Liver (tissue), 9 donors: Measurements from ENCODE around the gene PCDHGB2. TPM values are rescaled to one million over a fixed set of nuclear protein-coding genes. Genes with fewer than 3 reads are reported as not detected.
"Not testable (repeated sequence)": the region's sequence is repeated elsewhere in the genome, so short reads cannot be mapped to it uniquely, and the experiment has no call there.

Experiments used
- DNase-seq: peaks from one replicate; pipeline ENCODE4 v3.0.0-alpha.2; 2017; ENCODE audit warnings: low spot score
- H3K27ac ChIP-seq, 2 donors: one replicate each; pipeline ENCODE4 v1.7.0; 2013; ENCODE audit warnings: inconsistent platforms in 2 of 2, low read length in 2 of 2, control low read depth in 1 of 2, low read depth in 1 of 2, mild to moderate bottlenecking in 1 of 2
- H3K27me3 ChIP-seq, 4 donors: one replicate each; pipeline versions ENCODE4 v1.6.1 to v1.7.0; 2013; ENCODE audit warnings: low read length in 3 of 4, inconsistent platforms in 1 of 4, mild to moderate bottlenecking in 1 of 4, moderate library complexity in 1 of 4; ENCODE audit not compliant: control insufficient read depth in 4 of 4, insufficient read depth in 4 of 4
- H3K36me3 ChIP-seq, 4 donors: one replicate each; pipeline versions ENCODE4 v1.6.1 to v1.7.0; 2013; ENCODE audit warnings: low read length in 3 of 4, mild to moderate bottlenecking in 3 of 4, low read depth in 1 of 4, moderate library complexity in 1 of 4; ENCODE audit not compliant: control insufficient read depth in 4 of 4, insufficient read depth in 3 of 4
- H3K4me1 ChIP-seq, 4 donors: one replicate each; pipeline versions ENCODE4 v1.6.1 to v1.7.0; 2013; ENCODE audit warnings: low read length in 3 of 4, mild to moderate bottlenecking in 3 of 4, moderate library complexity in 1 of 4; ENCODE audit not compliant: control insufficient read depth in 4 of 4, insufficient read depth in 4 of 4
- H3K4me3 ChIP-seq, 3 donors: one replicate each; pipeline versions ENCODE4 v1.6.1 to v1.7.0; 2013; ENCODE audit warnings: low read length in 3 of 3, control low read depth in 1 of 3, low read depth in 1 of 3, mild to moderate bottlenecking in 1 of 3
- H3K9ac ChIP-seq, 2 donors: one replicate each; pipeline ENCODE4 v1.7.0; 2013; ENCODE audit warnings: low read length in 2 of 2, mild to moderate bottlenecking in 2 of 2, moderate library complexity in 2 of 2, control low read depth in 1 of 2, low read depth in 1 of 2
- H3K9me3 ChIP-seq, 4 donors: one replicate each; pipeline versions ENCODE4 v1.6.1 to v1.7.0; 2013; ENCODE audit warnings: low read length in 3 of 4; ENCODE audit not compliant: control insufficient read depth in 4 of 4
- ATF3 ChIP-seq: IDR thresholded peaks from 2 replicates; pipeline ENCODE4 v1.6.1; 2016; ENCODE audit warnings: antibody characterized with exemption
- CTCF ChIP-seq: fragments of 150-350 bp; IDR thresholded peaks from 2 replicates; pipeline ENCODE4 v1.5.1; 2017; ENCODE audit warnings: improper control_type of control experiment, low read depth, low read length; ENCODE audit not compliant: missing input control
- FOXA2 ChIP-seq: IDR thresholded peaks from 2 replicates; pipeline ENCODE4 v1.6.1; 2016; ENCODE audit warnings: antibody characterized with exemption
- GABPA ChIP-seq, 2 donors: IDR thresholded peaks in 1 of 2; conservative IDR thresholded peaks in 1 of 2; 2 replicates each; pipeline ENCODE4 v1.6.1; 2016; ENCODE audit warnings: antibody characterized with exemption in 2 of 2, mild to moderate bottlenecking in 1 of 2, moderate library complexity in 1 of 2
- HNF4A ChIP-seq, 2 donors: conservative IDR thresholded peaks; 2 replicates each; pipeline ENCODE4 v1.6.1; 2016; ENCODE audit warnings: antibody characterized with exemption in 2 of 2, mild to moderate bottlenecking in 2 of 2
- HNF4G ChIP-seq: IDR thresholded peaks from 2 replicates; pipeline ENCODE4 v1.6.1; 2016; ENCODE audit warnings: antibody characterized with exemption
- JUND ChIP-seq, 2 donors: IDR thresholded peaks; 2 replicates each; pipeline ENCODE4 v1.6.1; 2016; ENCODE audit warnings: antibody characterized with exemption in 2 of 2
- NR2F2 ChIP-seq: IDR thresholded peaks from 2 replicates; pipeline ENCODE4 v1.6.1; 2016; ENCODE audit warnings: antibody characterized with exemption
- RAD21 ChIP-seq, 2 donors: IDR thresholded peaks; 2 replicates each; pipeline ENCODE4 v1.6.1; 2016; ENCODE audit warnings: antibody characterized with exemption in 2 of 2, mild to moderate bottlenecking in 2 of 2
- REST ChIP-seq: IDR thresholded peaks from 2 replicates; pipeline ENCODE4 v1.6.1; 2016; ENCODE audit warnings: antibody characterized with exemption, mild to moderate bottlenecking
- SP1 ChIP-seq: IDR thresholded peaks from 2 replicates; pipeline ENCODE4 v1.6.1; 2018; ENCODE audit warnings: antibody characterized with exemption, mild to moderate bottlenecking
- TAF1 ChIP-seq: conservative IDR thresholded peaks from 2 replicates; pipeline ENCODE4 v1.6.1; 2016; ENCODE audit warnings: antibody characterized with exemption, mild to moderate bottlenecking
- WGBS: extraction: QIAGEN DNeasy Blood & Tissue Kit; methylation state at CpG from one replicate; pipeline ENCODE4 v1.1.7; 2013; 5-methylcytosine and 5-hydroxymethylcytosine counted together
- polyA plus RNA-seq, 2 donors: library from polyadenylated mRNA; stranded (reverse) in 1 of 2; unstranded in 1 of 2; fragments of 200-250 nt in 1 of 2; fragments of >200 nt in 1 of 2; fragmentation: Nextera tagmentation in 1 of 2; extraction: Ambion mirVana in 1 of 2; gene quantifications; one replicate each; pipeline versions ENCODE4 v1.2.1 to v1.2.3, GENCODE V29; 2013 to 2015
- total RNA-seq, 2 donors: library from RNA; depleted of rRNA; stranded (reverse); fragments of >200 nt; gene quantifications; one replicate each; pipeline ENCODE4 v1.2.3, GENCODE V29; 2014
- donor health status: healthy.
- donor health status: healthy.
- donor health status: healthy.
- donor health status: healthy.
- donor health status: healthy.

PCDHGB2 gene
- total and polyA plus RNA-seq, 4 donors: 0.28 to 1.0 (median 0.47) TPM; not detected in 1

GRCh38 chr5:141397756-141398551 lies 38.2 kb downstream of the PCDHGB2 start, which contains the start of gene PCDHGB5:
Gene PCDHGB5, plus strand, starts transcription at chr5:141397947. Its CDS starts 181 bp downstream, at chr5:141398128.
- TF ChIP-seq CTCF: peak; percentile 64
- peak; percentile 68 to 73 for TF ChIP-seq RAD21 (IDR thresholded peaks at IDR 0.05)
- H3K9ac ChIP-seq, H3K4me1 ChIP-seq, H3K36me3 ChIP-seq, H3K27ac ChIP-seq, H3K27me3 ChIP-seq, DNase-seq: not testable (repeated sequence)
- peaks cover 20 to 67% (median 36%) of the 10 kb centered on the region in 4 donors for H3K9me3 ChIP-seq
- peak within 1 kb of the TSS; percentile 41 to 54 (median 45) for H3K4me3 ChIP-seq
- WGBS: 7% methylated on average over 24 of the region's 43 CpGs

GRCh38 chr5:141398608-141399007 lies 38.8 kb downstream of the PCDHGB2 start:
- peak overlapping the region in 2 of 3 donors; percentile 41 to 54 for H3K4me3 ChIP-seq
- DNase-seq: no peak
- 25% methylated on average over 15 of the region's 15 CpGs for WGBS
- peaks cover 0 to 4% (median 0%) of the 10 kb centered on the region in 4 donors for H3K4me1 ChIP-seq
- peaks cover 15 to 68% (median 35%) of the 10 kb centered on the region in 4 donors for H3K9me3 ChIP-seq
- H3K9ac ChIP-seq: no peak overlapping the region
- H3K36me3 ChIP-seq: no peaks in the 10 kb centered on the region
- TF ChIP-seq GABPA (IDR thresholded peaks at IDR 0.05 in 1 of 2, conservative IDR thresholded peaks at IDR 0.05 in 1 of 2) (no peak), SP1 (no peak), RAD21 (IDR thresholded peaks at IDR 0.05) (no peak), NR2F2 (no peak), ATF3 (no peak), TAF1 (no peak), REST (no peak), JUND (IDR thresholded peaks at IDR 0.05) (no peak), HNF4G (no peak), HNF4A (conservative IDR thresholded peaks at IDR 0.05) (no peak), FOXA2 (no peak)
- no peak overlapping the region for H3K27ac ChIP-seq
- peaks cover 0 to 3% (median 0%) of the 10 kb centered on the region in 4 donors for H3K27me3 ChIP-seq
